SU-DHL-6 (cell line): ENCODE measurements around the gene MED1.
"Not testable (repeated sequence)": the region's sequence is repeated elsewhere in the genome, so short reads cannot be mapped to it uniquely, and the experiment has no call there.

Experiments used
- CTCF ChIP-seq: fragments of 200-600 bp; sonication (generic); IDR thresholded peaks from one replicate; pipeline ENCODE4 v1.5.1; 2017; ENCODE audit warnings: antibody characterized with exemption, mild to moderate bottlenecking, low read length, moderate library complexity; ENCODE audit not compliant: insufficient read depth, poor library complexity, severe bottlenecking
- EZH2phosphoT487 ChIP-seq: fragments of 200-600 bp; sonication (generic), shearing (Covaris generic); conservative IDR thresholded peaks from 2 replicates; pipeline ENCODE4 v1.6.1; 2018; ENCODE audit warnings: mild to moderate bottlenecking, antibody characterized with exemption, low read length, moderate library complexity, mixed read lengths

GRCh38 chr17:39468610-39469009 lies 17.5 kb upstream of the MED1 start:
- not testable (repeated sequence) for TF ChIP-seq CTCF, EZH2phosphoT487
